Kidney (tissue), 22 donors: ENCODE results near the gene CTAGE9. TPM values are rescaled to one million over a fixed set of nuclear protein-coding genes. Genes with fewer than 3 reads are reported as not detected.
"Not testable (repeated sequence)": the region's sequence is repeated elsewhere in the genome, so short reads cannot be mapped to it uniquely, and the experiment has no call there.

Experiments used
- DNase-seq, 5 donors: peaks; one replicate each; pipeline ENCODE4 v3.0.0-alpha.2; 2013 to 2020
- FAIRE-seq: peaks from 2 replicates; lab custom pipeline; 2012; peaks lifted over from hg19 to GRCh38; lab: Jason Lieb, UNC
- H3K27ac ChIP-seq, 2 donors: one replicate each; pipeline ENCODE4 v1.7.0; 2013; ENCODE audit warnings: low read depth in 2 of 2, low read length in 2 of 2, inconsistent platforms in 1 of 2
- H3K27me3 ChIP-seq: one replicate; pipeline ENCODE4 v1.7.1; 2013; ENCODE audit warnings: low read length, inconsistent platforms; ENCODE audit not compliant: control insufficient read depth, insufficient read depth
- H3K36me3 ChIP-seq, 3 donors: one replicate each; pipeline versions ENCODE4 v1.7.0 to v1.7.1; 2013; ENCODE audit warnings: low read length in 3 of 3, control low read depth in 1 of 3, inconsistent platforms in 1 of 3; ENCODE audit not compliant: insufficient read depth in 3 of 3, control insufficient read depth in 2 of 3
- H3K4me1 ChIP-seq, 3 donors: one replicate each; pipeline versions ENCODE4 v1.7.0 to v1.7.1; 2013; ENCODE audit warnings: low read length in 3 of 3, inconsistent platforms in 1 of 3, low read depth in 1 of 3; ENCODE audit not compliant: control insufficient read depth in 2 of 3, insufficient read depth in 2 of 3
- H3K4me3 ChIP-seq, 3 donors: one replicate each; pipeline versions ENCODE4 v1.7.0 to v1.8.1; 2013; ENCODE audit warnings: low read length in 3 of 3, control low read depth in 1 of 3, inconsistent platforms in 1 of 3
- H3K9ac ChIP-seq, 3 donors: one replicate each; pipeline versions ENCODE4 v1.7.0 to v1.7.1; 2013; ENCODE audit warnings: low read length in 3 of 3, control low read depth in 1 of 3, inconsistent platforms in 1 of 3
- H3K9me3 ChIP-seq, 3 donors: one replicate each; pipeline versions ENCODE4 v1.7.0 to v1.7.1; 2013; ENCODE audit warnings: low read length in 3 of 3, control low read depth in 1 of 3, inconsistent platforms in 1 of 3; ENCODE audit not compliant: control insufficient read depth in 2 of 3, insufficient read depth in 1 of 3
- CTCF ChIP-seq: IDR thresholded peaks from 3 replicates; pipeline ENCODE4 v1.5.1; 2012; ENCODE audit warnings: mild to moderate bottlenecking, moderate library complexity, borderline replicate concordance; ENCODE audit not compliant: insufficient read depth; ENCODE audit errors: extremely low read depth
- intact Hi-C: fragments of 100-400 bp; cut with DNase I; formaldehyde crosslinking; loops from one replicate; pipeline ENCODE4 v1.11.1; 2022
- long read RNA-seq, 10 donors: library from polyadenylated mRNA in 1 of 10; unstranded in 1 of 10; transcript quantifications; one replicate each; pipeline ENCODE4 v2.0.0 and lab custom pipeline, GENCODE V29; 2021 to 2026
- polyA plus RNA-seq: library from polyadenylated mRNA; stranded (reverse); fragments of 350-450 nt; fragmentation: Illumina TruSeq; extraction: RNeasy Lipid Tissue Mini Kit (QIAGEN cat#74804); gene quantifications from one replicate; pipeline ENCODE4 v1.2.3, GENCODE V29; 2014; ENCODE audit warnings: low read depth, low replicate concordance; ENCODE audit not compliant: insufficient read depth
- total RNA-seq: library from RNA; stranded (reverse); fragmentation: NEBNext Ultra II Directional; extraction: Animal tissue kit (Norgen Biotek cat#: 25700); gene quantifications from one replicate; pipeline ENCODE4 v1.2.1, GENCODE V29; 2021
- donor health status: control.
- donor health status: control.
- donor health status: control.
- donor health status: control.
- donor health status: control.
- donor health status: DM: yes; HTN: yes; CAD: no.
- donor health status: Normal renal cell carcinoma (clear cell type).

Gene CTAGE9
- not detected for total RNA-seq
- polyA plus RNA-seq, result not detected
- long read RNA-seq, donor 1, partial matches to known transcripts, result 9 of 9 reads
- long read RNA-seq, donor 1, other reads (novel, unspliced or antisense), result 0 of 9 reads
- long read RNA-seq, donor 2, partial matches to known transcripts, result 0 of 2 reads
- long read RNA-seq, donor 2, other reads (novel, unspliced or antisense), result 0 of 2 reads
- long read RNA-seq, donor 3, partial matches to known transcripts, result 0 of 1 reads
- long read RNA-seq, donor 3, other reads (novel, unspliced or antisense), result 0 of 1 reads
- long read RNA-seq, donor 4, result 0 reads
- long read RNA-seq, donor 5, result 0 reads
- long read RNA-seq, donor 6, partial matches to known transcripts, result 0 of 1 reads
- long read RNA-seq, donor 6, other reads (novel, unspliced or antisense), result 0 of 1 reads
- long read RNA-seq, donor 7, result 0 reads
- long read RNA-seq, donor 8, partial matches to known transcripts, result 0 of 1 reads
- long read RNA-seq, donor 8, other reads (novel, unspliced or antisense), result 0 of 1 reads
- long read RNA-seq, donor 9, result 0 reads
- long read RNA-seq, donor 10, partial matches to known transcripts, result 17 of 18 reads
- long read RNA-seq, donor 10, other reads (novel, unspliced or antisense), result 0 of 18 reads

GRCh38 chr6:131710917-131711316 is at the start of gene CTAGE9:
TSS of gene CTAGE9 (minus strand) at chr6:131711017. CDS start at chr6:131711017, 0 bp downstream.
- not testable (repeated sequence) for DNase-seq

GRCh38 chr6:131758920-131759319 is 48.1 kb upstream of the CTAGE9 start:
- no peak for FAIRE-seq
- no peak overlapping the region for H3K4me3 ChIP-seq
- no peaks in the 10 kb centered on the region for H3K9me3 ChIP-seq
- intact Hi-C loops, result no loop called here
- H3K27ac ChIP-seq, result no peak overlapping the region
- H3K4me1 ChIP-seq, result no peaks in the 10 kb centered on the region
- no peak overlapping the region for H3K9ac ChIP-seq
- no peak for TF ChIP-seq CTCF
- no peak for DNase-seq
- H3K27me3 ChIP-seq, result no peaks in the 10 kb centered on the region
- no peaks in the 10 kb centered on the region for H3K36me3 ChIP-seq

More at GRCh38 chr6:131710917-131711316, at the start of gene CTAGE9:
- FAIRE-seq, H3K36me3 ChIP-seq, H3K27me3 ChIP-seq, H3K4me1 ChIP-seq, H3K9me3 ChIP-seq, H3K27ac ChIP-seq, H3K9ac ChIP-seq, intact Hi-C loops, H3K4me3 ChIP-seq: not testable (repeated sequence)

GRCh38 chr6:131756039-131756438 is 45.2 kb upstream of the CTAGE9 start:
- intact Hi-C loops, result no loop called here
- TF ChIP-seq CTCF, result no peak

GRCh38 chr6:131755597-131755996 is 44.8 kb upstream of the CTAGE9 start:
- no peak overlapping the region for H3K4me3 ChIP-seq
- H3K27me3 ChIP-seq, result no peaks in the 10 kb centered on the region
- FAIRE-seq, result no peak
- no peaks in the 10 kb centered on the region for H3K9me3 ChIP-seq
- intact Hi-C loops, result no loop called here
- DNase-seq, result no peak
- TF ChIP-seq CTCF, result no peak
- no peaks in the 10 kb centered on the region for H3K36me3 ChIP-seq
- no peak overlapping the region for H3K9ac ChIP-seq
- no peak overlapping the region for H3K27ac ChIP-seq
- H3K4me1 ChIP-seq, result no peaks in the 10 kb centered on the region

More at GRCh38 chr6:131756039-131756438, 45.2 kb upstream of the CTAGE9 start:
- Histone ChIP-seq H3K4me3 (no peak overlapping the region), H3K36me3 (no peaks in the 10 kb centered on the region), H3K4me1 (no peaks in the 10 kb centered on the region), H3K9ac (no peak overlapping the region), H3K27me3 (no peaks in the 10 kb centered on the region), H3K27ac (no peak overlapping the region), H3K9me3 (no peaks in the 10 kb centered on the region)
- no peak for DNase-seq
- FAIRE-seq, result no peak
